A549 (cell line): ENCODE results near the gene ITSN2. TPM values are rescaled to one million over a fixed set of nuclear protein-coding genes. Genes with fewer than 3 reads are reported as not detected.

Experiments used
- ATAC-seq, 2 experiments: fragments of 200-7000 bp in 1 of 2; fragments of >200 bp in 1 of 2; cut with Nextera tagmentation in 1 of 2; cut with Tn5 transposase in 1 of 2; 3 replicates each; pipeline versions ENCODE4 v1.8.0 to v1.9.1; 2018 to 2020; ENCODE audit warnings: mild to moderate bottlenecking in 1 of 2, moderate library complexity in 1 of 2
- CTCF ChIA-PET: fragments of 300-600 bp; sonication (Branson Sonifier 250); formaldehyde crosslinking; extraction: SDS; loops from one replicate; lab custom pipeline; 2021; ENCODE audit warnings: antibody characterized with exemption, inconsistent platforms; lab: Yijun Ruan, JAX
- POLR2A ChIA-PET: fragments of 350-600 bp; formaldehyde crosslinking; extraction: SDS; loops from one replicate; lab custom pipeline; 2021; ENCODE audit warnings: antibody characterized with exemption, inconsistent platforms; lab: Yijun Ruan, JAX
- DNase-seq, 2 experiments: peaks; one replicate each; pipeline versions ENCODE4 v3.0.0 to v3.0.0-alpha.2; 2011 to 2016; ENCODE audit warnings: low read depth in 1 of 2, low spot score in 1 of 2
- FAIRE-seq: peaks from 2 replicates; lab custom pipeline; 2011; peaks lifted over from hg19 to GRCh38; lab: Jason Lieb, UNC
- H3K27ac ChIP-seq, 2 experiments: fragments of >200 bp; sonication (Bioruptor Twin); formaldehyde crosslinking; 3 replicates each; pipeline ENCODE4 v1.5.1; 2016 to 2017
- H3K4me1 ChIP-seq: fragments of >200 bp; sonication (Bioruptor Twin); formaldehyde crosslinking; 3 replicates; pipeline ENCODE4 v1.6.1; 2016
- H3K4me2 ChIP-seq: fragments of >200 bp; sonication (Bioruptor Twin); formaldehyde crosslinking; 3 replicates; pipeline ENCODE4 v1.6.1; 2016
- H3K4me3 ChIP-seq: fragments of >200 bp; sonication (Bioruptor Twin); formaldehyde crosslinking; 3 replicates; pipeline ENCODE4 v1.5.1; 2016
- H3K9me3 ChIP-seq: fragments of >200 bp; sonication (Bioruptor Twin); formaldehyde crosslinking; 3 replicates; pipeline ENCODE4 v1.6.1; 2016
- CTCF ChIP-seq: fragments of >200 bp; sonication (Bioruptor Twin); formaldehyde crosslinking; IDR thresholded peaks from 3 replicates; pipeline ENCODE4 v1.5.1; 2016
- E2F6 ChIP-seq: IDR thresholded peaks from 2 replicates; pipeline ENCODE4 v1.6.1; 2012; ENCODE audit warnings: low read depth, borderline replicate concordance
- EHMT2 ChIP-seq: fragments of 200-600 bp; sonication (generic); IDR thresholded peaks from 2 replicates; pipeline ENCODE4 v1.6.1; 2016; ENCODE audit warnings: antibody characterized with exemption, low read depth, mild to moderate bottlenecking, moderate library complexity
- EP300 ChIP-seq, 2 experiments: fragments of >200 bp; sonication (Bioruptor Twin); formaldehyde crosslinking; IDR thresholded peaks; 2 replicates in 1 of 2; 3 replicates in 1 of 2; pipeline ENCODE4 v1.6.1; 2016 to 2017
- FOSL2 ChIP-seq, 2 experiments: fragments of 450-650 bp in 1 of 2; fragments of >200 bp in 1 of 2; sonication (Bioruptor Twin) in 1 of 2; formaldehyde crosslinking; IDR thresholded peaks; 2 replicates each; pipeline versions ENCODE4 v1.5.0 to v1.6.1; 2016 to 2020; ENCODE audit warnings: mild to moderate bottlenecking in 1 of 2, moderate library complexity in 1 of 2
- HOXB5 ChIP-seq: fragments of 250-450 bp; sonication (Bioruptor Pico); IDR thresholded peaks from 2 replicates; pipeline ENCODE4 v1.5.0; 2020; ENCODE audit warnings: mild to moderate bottlenecking, moderate library complexity
- MYC ChIP-seq: IDR thresholded peaks from 2 replicates; pipeline ENCODE4 v1.6.1; 2012; ENCODE audit warnings: mild to moderate bottlenecking, inconsistent platforms, low read length, improper control_type of control experiment, borderline replicate concordance
- POLR2AphosphoS2 ChIP-seq: conservative IDR thresholded peaks from 2 replicates; pipeline ENCODE4 v1.6.1; 2012; ENCODE audit warnings: low read length, improper control_type of control experiment, inconsistent platforms
- REST ChIP-seq: fragments of 200-600 bp; sonication (generic); IDR thresholded peaks from 2 replicates; pipeline ENCODE4 v1.6.1; 2016; ENCODE audit warnings: antibody characterized with exemption, mild to moderate bottlenecking, moderate library complexity
- SREBF2 ChIP-seq: fragments of 450-650 bp; IDR thresholded peaks from 2 replicates; pipeline ENCODE4 v1.6.1; 2014; ENCODE audit warnings: mild to moderate bottlenecking, moderate library complexity
- ZFP36 ChIP-seq: fragments of 450-650 bp; IDR thresholded peaks from 2 replicates; pipeline ENCODE4 v1.6.1; 2014; ENCODE audit warnings: borderline replicate concordance; ENCODE audit not compliant: partially characterized antibody
- WGBS: methylation state at CpG from one replicate; pipeline ENCODE4 v1.1.6; 2017; ENCODE audit errors: missing lambda C conversion rate; 5-methylcytosine and 5-hydroxymethylcytosine counted together
- polyA plus RNA-seq, 4 experiments: library from polyadenylated mRNA; depleted of rRNA in 3 of 4; stranded (reverse); fragments of >200 nt; fragmentation: RNase III in 1 of 4; extraction: RNeasy Plus Mini Kit Qiagen cat#74134 plus additional on column Dnase treatment in 1 of 4; gene quantifications; 2 replicates in 3 of 4; 3 replicates in 1 of 4; pipeline ENCODE4 v1.2.3, GENCODE V29; 2011 to 2017

Gene ITSN2
- polyA plus RNA-seq, 2 of the 4 experiments (the other 2 are of a cell fraction) = 19.8 to 48.3 TPM

- WGBS = 70% methylated on average over 7 of the region's 7 CpGs
- peaks cover 5% of the 10 kb centered on the region; the same call in 1 of the 3 replicates for H3K4me1 ChIP-seq
- no peak overlapping the region for H3K4me2 ChIP-seq
- no peak for FAIRE-seq
- no peak overlapping the region for H3K4me3 ChIP-seq
- no peak for TF ChIP-seq CTCF
- TF ChIP-seq FOSL2 (IDR thresholded peaks at IDR 0.05) = no peak
- TF ChIP-seq FOSL2 (CRISPR knock-in tag; IDR thresholded peaks at IDR 0.05) = peak; percentile 31; the same call in 1 of the 2 replicates
- TF ChIP-seq MYC = no peak
- TF ChIP-seq E2F6 = no peak
- no peak for TF ChIP-seq REST
- no peak for TF ChIP-seq SREBF2
- TF ChIP-seq, all 56 proteins: peak for 1
- no peak overlapping the region for H3K27ac ChIP-seq
- no peaks in the 10 kb centered on the region for H3K9me3 ChIP-seq
- DNase-seq (no peak), ATAC-seq (peak; percentile 22 to 45; a peak in 1 of 6 replicates)
- POLR2A ChIA-PET = no interaction called here
- CTCF ChIA-PET = interaction anchor here (1.0 to 8.7 kb wide), 3 partner anchors 22 to 420 kb away, joined by 3 to 252 read pairs (median 3); no protein-coding TSS in a partner anchor
These were observed 44.2 kb upstream of the ITSN2 start for GRCh38 chr2:24404491-24404921.

DNA sequence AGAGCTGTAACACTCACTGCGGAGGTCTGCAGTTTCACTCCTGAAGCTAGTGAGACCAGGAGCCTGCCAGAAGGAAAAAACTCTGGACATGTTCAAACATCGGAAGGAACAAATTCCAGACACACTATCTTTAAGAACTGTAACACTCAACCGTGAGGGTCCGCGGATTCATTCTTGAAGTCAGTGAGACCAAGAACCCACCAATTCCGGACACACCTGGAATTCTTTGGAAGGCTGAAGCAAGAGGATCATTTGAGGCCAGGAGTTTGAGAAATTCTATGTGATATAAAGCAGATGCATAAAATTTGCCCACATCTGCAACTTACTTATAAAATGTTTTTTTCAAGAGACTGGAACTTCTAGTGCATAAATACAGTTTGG, 43.5 kb upstream of the ITSN2 start:
- Histone ChIP-seq H3K4me2 (no peak overlapping the region), H3K27ac (no peak overlapping the region), H3K4me3 (no peak overlapping the region), H3K4me1 (peaks cover 2% of the 10 kb centered on the region; the same call in 1 of the 3 replicates), H3K9me3 (no peaks in the 10 kb centered on the region)
- no peak for DNase-seq
- TF ChIP-seq FOSL2 (IDR thresholded peaks at IDR 0.05) = no peak
- TF ChIP-seq FOSL2 (CRISPR knock-in tag; IDR thresholded peaks at IDR 0.05) = no peak
- no peak for TF ChIP-seq ZFP36
- no peak for TF ChIP-seq CTCF
- ATAC-seq = no peak
- POLR2A ChIA-PET = no interaction called here
- 93% methylated on average over 6 of the region's 6 CpGs for WGBS
- CTCF ChIA-PET = interaction anchor here (1.2 to 8.7 kb wide), 2 partner anchors 21 to 420 kb away, joined by 3 to 252 read pairs; no protein-coding TSS in a partner anchor
- no peak for FAIRE-seq

DNA sequence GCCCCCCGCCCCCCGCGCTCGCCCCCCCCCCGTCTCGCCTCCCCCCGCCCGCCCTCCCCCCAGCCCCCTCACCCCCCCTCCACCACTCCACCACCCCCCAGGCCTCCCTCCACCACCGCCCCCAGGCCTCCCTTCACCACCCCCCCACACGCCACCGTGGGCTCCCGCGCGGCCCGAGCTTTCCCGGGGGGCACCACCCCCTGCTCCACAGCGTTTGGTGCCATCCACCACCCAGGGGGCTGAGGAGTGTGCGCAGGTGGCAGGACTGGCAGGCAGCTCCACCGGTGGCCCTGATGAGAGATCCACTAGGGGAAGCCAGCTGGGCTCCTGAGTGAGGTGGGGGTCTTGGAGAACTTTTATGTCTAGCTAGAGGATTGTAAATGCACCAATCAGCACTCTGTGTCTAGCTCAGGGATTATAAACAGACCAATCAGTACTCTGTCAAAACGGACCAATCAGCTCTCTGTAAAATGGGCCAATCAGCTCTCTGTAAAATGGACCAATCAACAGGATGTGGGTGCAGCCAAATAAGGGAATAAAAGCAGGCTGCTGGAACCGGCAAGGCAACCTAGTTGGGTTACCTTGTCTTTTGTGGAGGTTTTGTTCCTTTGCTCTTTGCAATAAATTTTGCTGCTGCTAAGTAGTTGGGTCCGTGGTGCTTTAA, 43.0 kb upstream of the ITSN2 start:
- H3K4me1 ChIP-seq = no peaks in the 10 kb centered on the region
- DNase-seq (no peak), ATAC-seq (no peak), FAIRE-seq (no peak)
- no peaks in the 10 kb centered on the region for H3K9me3 ChIP-seq
- H3K4me3 ChIP-seq = no peak overlapping the region
- no peak overlapping the region for H3K27ac ChIP-seq
- POLR2A ChIA-PET = no interaction called here
- 77% methylated on average over 6 of the region's 22 CpGs for WGBS
- TF ChIP-seq POLR2AphosphoS2 (no peak), EP300 (IDR thresholded peaks at IDR 0.05) (no peak), CTCF (no peak), EHMT2 (no peak), HOXB5 (CRISPR knock-in tag) (no peak)
- CTCF ChIA-PET = interaction anchor here (8.7 kb wide), 1 partner anchor 421 kb away, joined by 252 read pairs; no protein-coding TSS in a partner anchor
- no peak overlapping the region for H3K4me2 ChIP-seq
